HepG2 (cell line): ENCODE measurements around the gene TPX2. TPM values are rescaled to one million over a fixed set of nuclear protein-coding genes. Genes with fewer than 3 reads are reported as not detected.

Experiments
- CREB1 ChIP-seq, 2 experiments: fragments of 450-650 bp in 1 of 2; IDR thresholded peaks; 2 replicates each; pipeline ENCODE4 v1.6.1; 2016 to 2017; ENCODE audit warnings: control low read depth in 1 of 2, mild to moderate bottlenecking in 1 of 2, missing compliant biosample characterization in 1 of 2, missing genetic modification characterization in 1 of 2
- FLYWCH1 ChIP-seq: sonication (generic); formaldehyde crosslinking; IDR thresholded peaks from 2 replicates; pipeline ENCODE4 v1.8.1; 2023; ENCODE audit warnings: mild to moderate bottlenecking, missing genetic modification reagents
- FOXC1 ChIP-seq: sonication (generic); formaldehyde crosslinking; IDR thresholded peaks from 2 replicates; pipeline ENCODE4 v1.8.0; 2022; ENCODE audit warnings: mild to moderate bottlenecking, missing genetic modification reagents, borderline replicate concordance
- FOXM1 ChIP-seq: sonication (generic); formaldehyde crosslinking; IDR thresholded peaks from 2 replicates; pipeline ENCODE4 v1.5.0; 2020; ENCODE audit warnings: missing genetic modification reagents
- GFI1 ChIP-seq: sonication (generic); formaldehyde crosslinking; IDR thresholded peaks from 2 replicates; pipeline ENCODE4 v1.5.0; 2020; ENCODE audit warnings: missing genetic modification reagents, mild to moderate bottlenecking, borderline replicate concordance
- HCFC1 ChIP-seq: fragments of 150-350 bp; IDR thresholded peaks from 2 replicates; pipeline ENCODE4 v1.6.1; 2014; ENCODE audit warnings: low read depth, low read length
- KDM4B ChIP-seq: sonication (generic); formaldehyde crosslinking; IDR thresholded peaks from 2 replicates; pipeline ENCODE4 v1.4.0; 2020; ENCODE audit warnings: missing genetic modification reagents
- PAF1 ChIP-seq: IDR thresholded peaks from 2 replicates; pipeline ENCODE4 v1.6.1; 2016; ENCODE audit warnings: missing genetic modification reagents, missing compliant biosample characterization
- REL ChIP-seq: sonication (generic); formaldehyde crosslinking; conservative IDR thresholded peaks from 2 replicates; pipeline ENCODE4 v1.8.0; 2022; ENCODE audit warnings: mild to moderate bottlenecking, missing genetic modification reagents, moderate library complexity
- TAF1 ChIP-seq: sonication (generic); formaldehyde crosslinking; IDR thresholded peaks from 2 replicates; pipeline ENCODE4 v1.4.0; 2020; ENCODE audit warnings: missing genetic modification reagents
- ZNF335 ChIP-seq: sonication (generic); formaldehyde crosslinking; IDR thresholded peaks from 2 replicates; pipeline ENCODE4 v1.4.0; 2020; ENCODE audit warnings: missing genetic modification reagents
- ZNF558 ChIP-seq: sonication (generic); formaldehyde crosslinking; IDR thresholded peaks from 2 replicates; pipeline ENCODE4 v1.9.0; 2022; ENCODE audit warnings: mild to moderate bottlenecking, missing genetic modification reagents, borderline replicate concordance
- ZNF749 ChIP-seq: sonication (generic); formaldehyde crosslinking; IDR thresholded peaks from 2 replicates; pipeline ENCODE4 v1.8.0; 2022; ENCODE audit warnings: mild to moderate bottlenecking, missing genetic modification reagents, moderate library complexity, borderline replicate concordance
- ZNF839 ChIP-seq: sonication (generic); formaldehyde crosslinking; IDR thresholded peaks from 2 replicates; pipeline ENCODE4 v1.4.0; 2020; ENCODE audit warnings: missing genetic modification reagents, mild to moderate bottlenecking, borderline replicate concordance
- polyA plus RNA-seq, 8 experiments: library from polyadenylated mRNA; depleted of rRNA in 3 of 8; stranded (reverse) in 7 of 8; unstranded in 1 of 8; fragments of >200 nt; fragmentation: Illumina TruSeq in 4 of 8; extraction: Trizol in 4 of 8; gene quantifications; 2 replicates each; pipeline versions ENCODE4 v1.2.1 to v1.2.3, GENCODE V29; 2011 to 2016; ENCODE audit warnings: low read depth in 4 of 8, missing spikeins in 1 of 8, mixed read lengths in 1 of 8; ENCODE audit not compliant: insufficient read depth in 1 of 8
- total RNA-seq, 5 experiments: library from RNA; depleted of rRNA; stranded (reverse); fragments of >200 nt; fragmentation: Illumina TruSeq; extraction: Trizol; gene quantifications; 2 replicates each; pipeline ENCODE4 v1.2.3, GENCODE V29; 2016; ENCODE audit warnings: low read depth in 1 of 5
- TF ChIP-seq, protein P1 (sequence below): sonication (generic); formaldehyde crosslinking; conservative IDR thresholded peaks from 2 replicates; pipeline ENCODE4 v1.4.0; 2020; ENCODE audit warnings: missing genetic modification reagents
- TF ChIP-seq, protein P2 (sequence below): sonication (generic); formaldehyde crosslinking; IDR thresholded peaks from 2 replicates; pipeline ENCODE4 v1.4.0; 2020; ENCODE audit warnings: mild to moderate bottlenecking, missing genetic modification reagents, borderline replicate concordance
- TF ChIP-seq, protein P3 (sequence below): IDR thresholded peaks from 2 replicates; pipeline ENCODE4 v1.6.1; 2012; ENCODE audit warnings: inconsistent platforms
- TF ChIP-seq, protein P4 (sequence below): sonication (generic); formaldehyde crosslinking; IDR thresholded peaks from 2 replicates; pipeline ENCODE4 v1.4.0; 2020; ENCODE audit warnings: missing genetic modification reagents
- TF ChIP-seq, protein P5 (sequence below): sonication (generic); formaldehyde crosslinking; IDR thresholded peaks from 2 replicates; pipeline ENCODE4 v1.8.1; 2023; ENCODE audit warnings: missing genetic modification reagents, inconsistent platforms, borderline replicate concordance

The TPX2 gene
- total and polyA plus RNA-seq, 2 of the 13 experiments (the other 11 are each of a cell fraction or from before 2014, with no cell fraction given): 34.3 to 124 TPM

DNA sequence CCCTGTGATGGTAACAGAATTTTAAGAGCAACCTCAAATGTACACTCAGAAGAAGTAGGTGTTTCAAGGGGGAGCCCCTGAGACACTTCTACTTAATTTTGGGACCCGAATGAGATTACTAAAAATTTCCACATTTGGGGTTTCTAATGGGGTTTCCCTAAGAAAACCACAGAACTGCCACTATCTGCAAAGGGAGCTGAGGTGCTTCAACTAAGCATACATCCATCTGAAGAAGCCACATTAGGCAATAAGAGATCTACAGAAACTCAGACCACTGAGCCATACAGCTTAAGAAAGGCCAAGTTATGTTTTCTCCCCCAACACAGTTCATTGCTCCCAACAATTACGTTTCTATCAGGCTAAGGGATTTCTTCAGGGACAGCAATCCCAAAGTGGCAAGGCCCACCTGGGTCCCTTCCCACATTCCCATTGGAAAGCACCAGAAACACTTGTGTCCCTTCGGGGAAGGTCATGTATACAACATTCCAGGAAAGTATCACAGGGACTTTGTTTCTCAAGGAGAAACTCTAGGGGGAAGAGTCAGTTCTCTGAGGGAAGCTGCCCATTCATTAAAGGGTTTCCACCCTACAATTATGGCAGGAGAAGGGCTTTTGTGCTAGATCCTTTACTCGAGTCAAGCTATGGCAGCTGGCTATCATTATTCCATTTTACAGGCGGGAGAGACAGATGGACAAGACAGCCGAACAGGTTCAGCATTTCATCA, 21.4 kb upstream of the TPX2 start (continued):
- TF ChIP-seq ZNF839 (CRISPR knock-in tag): no peak
- TF ChIP-seq, protein P1, sequence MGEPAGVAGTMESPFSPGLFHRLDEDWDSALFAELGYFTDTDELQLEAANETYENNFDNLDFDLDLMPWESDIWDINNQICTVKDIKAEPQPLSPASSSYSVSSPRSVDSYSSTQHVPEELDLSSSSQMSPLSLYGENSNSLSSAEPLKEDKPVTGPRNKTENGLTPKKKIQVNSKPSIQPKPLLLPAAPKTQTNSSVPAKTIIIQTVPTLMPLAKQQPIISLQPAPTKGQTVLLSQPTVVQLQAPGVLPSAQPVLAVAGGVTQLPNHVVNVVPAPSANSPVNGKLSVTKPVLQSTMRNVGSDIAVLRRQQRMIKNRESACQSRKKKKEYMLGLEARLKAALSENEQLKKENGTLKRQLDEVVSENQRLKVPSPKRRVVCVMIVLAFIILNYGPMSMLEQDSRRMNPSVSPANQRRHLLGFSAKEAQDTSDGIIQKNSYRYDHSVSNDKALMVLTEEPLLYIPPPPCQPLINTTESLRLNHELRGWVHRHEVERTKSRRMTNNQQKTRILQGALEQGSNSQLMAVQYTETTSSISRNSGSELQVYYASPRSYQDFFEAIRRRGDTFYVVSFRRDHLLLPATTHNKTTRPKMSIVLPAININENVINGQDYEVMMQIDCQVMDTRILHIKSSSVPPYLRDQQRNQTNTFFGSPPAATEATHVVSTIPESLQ (CRISPR knock-in tag): no peak
- no peak for TF ChIP-seq CREB1 (IDR thresholded peaks at IDR 0.05)
- TF ChIP-seq CREB1 (CRISPR knock-in tag; IDR thresholded peaks at IDR 0.05): no peak
- TF ChIP-seq TAF1 (CRISPR knock-in tag): no peak; the same call in 1 of the 2 replicates
- no peak for TF ChIP-seq ZNF335 (CRISPR knock-in tag)
- 0 out of 2 replicates have a peak, but pooled peaks have one; percentile 47 for TF ChIP-seq KDM4B (CRISPR knock-in tag)
- no peak for TF ChIP-seq ZNF558 (CRISPR knock-in tag)
- TF ChIP-seq, protein P2, sequence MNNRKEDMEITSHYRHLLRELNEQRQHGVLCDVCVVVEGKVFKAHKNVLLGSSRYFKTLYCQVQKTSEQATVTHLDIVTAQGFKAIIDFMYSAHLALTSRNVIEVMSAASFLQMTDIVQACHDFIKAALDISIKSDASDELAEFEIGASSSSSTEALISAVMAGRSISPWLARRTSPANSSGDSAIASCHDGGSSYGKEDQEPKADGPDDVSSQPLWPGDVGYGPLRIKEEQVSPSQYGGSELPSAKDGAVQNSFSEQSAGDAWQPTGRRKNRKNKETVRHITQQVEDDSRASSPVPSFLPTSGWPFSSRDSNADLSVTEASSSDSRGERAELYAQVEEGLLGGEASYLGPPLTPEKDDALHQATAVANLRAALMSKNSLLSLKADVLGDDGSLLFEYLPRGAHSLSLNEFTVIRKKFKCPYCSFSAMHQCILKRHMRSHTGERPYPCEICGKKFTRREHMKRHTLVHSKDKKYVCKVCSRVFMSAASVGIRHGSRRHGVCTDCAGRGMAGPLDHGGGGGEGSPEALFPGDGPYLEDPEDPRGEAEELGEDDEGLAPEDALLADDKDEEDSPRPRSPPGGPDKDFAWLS (CRISPR knock-in tag): no peak
- no peak for TF ChIP-seq HCFC1
- no peak for TF ChIP-seq GFI1 (CRISPR knock-in tag)
- TF ChIP-seq FOXM1 (CRISPR knock-in tag): no peak
- 0 out of 2 replicates have a peak, but pooled peaks have one; percentile 11 for TF ChIP-seq FOXC1 (CRISPR knock-in tag)
- TF ChIP-seq, protein P3, sequence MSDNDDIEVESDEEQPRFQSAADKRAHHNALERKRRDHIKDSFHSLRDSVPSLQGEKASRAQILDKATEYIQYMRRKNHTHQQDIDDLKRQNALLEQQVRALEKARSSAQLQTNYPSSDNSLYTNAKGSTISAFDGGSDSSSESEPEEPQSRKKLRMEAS: no peak; the same call in 1 of the 2 replicates
- TF ChIP-seq, protein P4, sequence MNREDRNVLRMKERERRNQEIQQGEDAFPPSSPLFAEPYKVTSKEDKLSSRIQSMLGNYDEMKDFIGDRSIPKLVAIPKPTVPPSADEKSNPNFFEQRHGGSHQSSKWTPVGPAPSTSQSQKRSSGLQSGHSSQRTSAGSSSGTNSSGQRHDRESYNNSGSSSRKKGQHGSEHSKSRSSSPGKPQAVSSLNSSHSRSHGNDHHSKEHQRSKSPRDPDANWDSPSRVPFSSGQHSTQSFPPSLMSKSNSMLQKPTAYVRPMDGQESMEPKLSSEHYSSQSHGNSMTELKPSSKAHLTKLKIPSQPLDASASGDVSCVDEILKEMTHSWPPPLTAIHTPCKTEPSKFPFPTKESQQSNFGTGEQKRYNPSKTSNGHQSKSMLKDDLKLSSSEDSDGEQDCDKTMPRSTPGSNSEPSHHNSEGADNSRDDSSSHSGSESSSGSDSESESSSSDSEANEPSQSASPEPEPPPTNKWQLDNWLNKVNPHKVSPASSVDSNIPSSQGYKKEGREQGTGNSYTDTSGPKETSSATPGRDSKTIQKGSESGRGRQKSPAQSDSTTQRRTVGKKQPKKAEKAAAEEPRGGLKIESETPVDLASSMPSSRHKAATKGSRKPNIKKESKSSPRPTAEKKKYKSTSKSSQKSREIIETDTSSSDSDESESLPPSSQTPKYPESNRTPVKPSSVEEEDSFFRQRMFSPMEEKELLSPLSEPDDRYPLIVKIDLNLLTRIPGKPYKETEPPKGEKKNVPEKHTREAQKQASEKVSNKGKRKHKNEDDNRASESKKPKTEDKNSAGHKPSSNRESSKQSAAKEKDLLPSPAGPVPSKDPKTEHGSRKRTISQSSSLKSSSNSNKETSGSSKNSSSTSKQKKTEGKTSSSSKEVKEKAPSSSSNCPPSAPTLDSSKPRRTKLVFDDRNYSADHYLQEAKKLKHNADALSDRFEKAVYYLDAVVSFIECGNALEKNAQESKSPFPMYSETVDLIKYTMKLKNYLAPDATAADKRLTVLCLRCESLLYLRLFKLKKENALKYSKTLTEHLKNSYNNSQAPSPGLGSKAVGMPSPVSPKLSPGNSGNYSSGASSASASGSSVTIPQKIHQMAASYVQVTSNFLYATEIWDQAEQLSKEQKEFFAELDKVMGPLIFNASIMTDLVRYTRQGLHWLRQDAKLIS (CRISPR knock-in tag): no peak
- TF ChIP-seq, protein P5, sequence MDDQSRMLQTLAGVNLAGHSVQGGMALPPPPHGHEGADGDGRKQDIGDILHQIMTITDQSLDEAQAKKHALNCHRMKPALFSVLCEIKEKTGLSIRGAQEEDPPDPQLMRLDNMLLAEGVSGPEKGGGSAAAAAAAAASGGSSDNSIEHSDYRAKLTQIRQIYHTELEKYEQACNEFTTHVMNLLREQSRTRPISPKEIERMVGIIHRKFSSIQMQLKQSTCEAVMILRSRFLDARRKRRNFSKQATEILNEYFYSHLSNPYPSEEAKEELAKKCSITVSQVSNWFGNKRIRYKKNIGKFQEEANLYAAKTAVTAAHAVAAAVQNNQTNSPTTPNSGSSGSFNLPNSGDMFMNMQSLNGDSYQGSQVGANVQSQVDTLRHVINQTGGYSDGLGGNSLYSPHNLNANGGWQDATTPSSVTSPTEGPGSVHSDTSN (CRISPR knock-in tag): no peak
- TF ChIP-seq REL (CRISPR knock-in tag): no peak
- TF ChIP-seq ZNF749: 0 out of 2 replicates have a peak, but pooled peaks have one; percentile 6
- no peak for TF ChIP-seq FLYWCH1
- TF ChIP-seq PAF1 (CRISPR knock-in tag): peak; percentile 27
